GM18951 (cell line): Measurements from ENCODE around the gene KLLN.

Source experiments
- POLR2A ChIP-seq: IDR thresholded peaks from 4 replicates; pipeline ENCODE4 v1.6.1; 2011; ENCODE audit warnings: mild to moderate bottlenecking; ENCODE audit not compliant: insufficient read length, insufficient read depth; ENCODE audit errors: extremely low read depth
- in situ Hi-C: fragments of 300-500 bp; cut with MboI; formaldehyde crosslinking; loops from one replicate; pipeline ENCODE4 v1.12.0; 2022; ENCODE audit warnings: low sequenced_read_pairs, mixed read lengths, inconsistent platforms; ENCODE audit not compliant: unreplicated experiment

The KLLN gene

GRCh38 chr10:87875929-87876571 is 12.7 kb upstream of the KLLN start:
- in situ Hi-C loops = no loop called here
- TF ChIP-seq POLR2A = no peak

GRCh38 chr10:87873656-87874055 is 10.3 kb upstream of the KLLN start:
- in situ Hi-C loops = no loop called here
- TF ChIP-seq POLR2A = no peak

- no peak for TF ChIP-seq POLR2A
- in situ Hi-C loops = no loop called here
Measured at GRCh38 chr10:87872828-87873227, 9.5 kb upstream of the KLLN start.

- TF ChIP-seq POLR2A = no peak
- in situ Hi-C loops = loop anchor here (10.0 kb wide), 2 partner anchors 225 to 515 kb away; no protein-coding TSS in a partner anchor
Measured at GRCh38 chr10:87869773-87870551, 6.6 kb upstream of the KLLN start.

GRCh38 chr10:87869139-87869538 is 5.8 kb upstream of the KLLN start:
- in situ Hi-C loops = loop anchor here (10.0 kb wide), 2 partner anchors 226 to 516 kb away; no protein-coding TSS in a partner anchor

GRCh38 chr10:87868277-87868676 is 4.9 kb upstream of the KLLN start:
- in situ Hi-C loops = loop anchor here (10.0 kb wide), 2 partner anchors 227 to 517 kb away; no protein-coding TSS in a partner anchor
- TF ChIP-seq POLR2A = no peak

GRCh38 chr10:87867453-87867852 is 4.1 kb upstream of the KLLN start:
- in situ Hi-C loops = loop anchor here (10.0 kb wide), 2 partner anchors 227 to 517 kb away; no protein-coding TSS in a partner anchor
- no peak for TF ChIP-seq POLR2A

GRCh38 chr10:87866412-87866974 is 3.2 kb upstream of the KLLN start:
- no peak for TF ChIP-seq POLR2A
- in situ Hi-C loops = loop anchor here (10.0 kb wide), 2 partner anchors 228 to 518 kb away; no protein-coding TSS in a partner anchor

- TF ChIP-seq POLR2A = no peak
- in situ Hi-C loops = loop anchor here (10.0 kb wide), 2 partner anchors 229 to 519 kb away; no protein-coding TSS in a partner anchor
Measured at GRCh38 chr10:87865241-87865881, 2.0 kb upstream of the KLLN start.

GRCh38 chr10:87864496-87865059 is 1.2 kb upstream of the KLLN start:
- in situ Hi-C loops = loop anchor here (10.0 kb wide), 2 partner anchors 230 to 520 kb away; no protein-coding TSS in a partner anchor
- TF ChIP-seq POLR2A = no peak

- in situ Hi-C loops = loop anchor here (10.0 kb wide), 2 partner anchors 231 to 521 kb away; no protein-coding TSS in a partner anchor
Measured at GRCh38 chr10:87863951-87864495, 690 bp upstream of the KLLN start.

- in situ Hi-C loops = loop anchor here (10.0 kb wide), 2 partner anchors 232 to 522 kb away; no protein-coding TSS in a partner anchor
- no peak for TF ChIP-seq POLR2A
Measured at GRCh38 chr10:87862679-87863052, 667 bp downstream of the KLLN start.
